ENCODE data around the gene NPB. TPM values are rescaled to one million over a fixed set of nuclear protein-coding genes. Genes with fewer than 3 reads are reported as not detected.
A peak's percentile ranks its signal among the peaks of the same experiment; 100 is the strongest.

The NPB gene
- not detected for polyA plus RNA-seq

DNA sequence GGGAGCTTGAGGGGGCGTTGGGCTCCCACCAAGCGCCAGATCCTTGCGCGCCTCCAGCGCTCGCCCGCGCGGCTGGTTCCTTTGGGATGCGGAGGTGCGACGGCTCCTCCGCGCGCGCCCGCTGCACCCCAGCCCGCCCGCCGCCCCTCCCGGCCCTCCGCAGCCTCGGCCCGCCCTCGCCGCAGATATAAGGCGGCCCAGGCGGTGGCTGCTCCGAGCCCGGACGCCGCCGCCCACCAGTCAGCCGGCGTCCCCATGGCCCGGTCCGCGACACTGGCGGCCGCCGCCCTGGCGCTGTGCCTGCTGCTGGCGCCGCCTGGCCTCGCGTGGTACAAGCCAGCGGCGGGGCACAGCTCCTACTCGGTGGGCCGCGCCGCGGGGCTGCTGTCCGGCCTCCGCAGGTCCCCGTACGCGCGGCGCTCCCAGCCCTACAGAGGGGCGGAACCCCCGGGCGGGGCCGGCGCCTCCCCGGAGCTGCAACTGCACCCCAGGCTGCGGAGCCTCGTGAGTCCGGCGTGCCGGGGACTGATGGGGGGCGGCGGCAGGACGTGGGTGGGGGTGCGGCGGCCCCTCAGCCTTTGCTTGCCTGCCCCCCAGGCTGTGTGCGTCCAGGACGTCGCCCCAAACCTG lies at the start of gene NPB:
TSS of gene NPB (plus strand) at position 216 of the 630 bp plus-strand sequence. CDS start at position 256, 40 bp downstream.
- H3K27ac Mint-ChIP-seq, result no peak within 1 kb of the TSS
- peaks cover 3 to 8% (median 5%) of the 10 kb centered on the region in 3 donors for H3K4me1 Mint-ChIP-seq
- peaks cover 9% of the 10 kb centered on the region for H3K36me3 Mint-ChIP-seq
- peaks cover 13% of the 10 kb centered on the region for H3K27me3 Mint-ChIP-seq
- no peaks in the 10 kb centered on the region for H3K9me3 Mint-ChIP-seq
- H3K4me3 Mint-ChIP-seq, result peak within 1 kb of the TSS in 2 of 4 donors; percentile 27 to 39

DNA sequence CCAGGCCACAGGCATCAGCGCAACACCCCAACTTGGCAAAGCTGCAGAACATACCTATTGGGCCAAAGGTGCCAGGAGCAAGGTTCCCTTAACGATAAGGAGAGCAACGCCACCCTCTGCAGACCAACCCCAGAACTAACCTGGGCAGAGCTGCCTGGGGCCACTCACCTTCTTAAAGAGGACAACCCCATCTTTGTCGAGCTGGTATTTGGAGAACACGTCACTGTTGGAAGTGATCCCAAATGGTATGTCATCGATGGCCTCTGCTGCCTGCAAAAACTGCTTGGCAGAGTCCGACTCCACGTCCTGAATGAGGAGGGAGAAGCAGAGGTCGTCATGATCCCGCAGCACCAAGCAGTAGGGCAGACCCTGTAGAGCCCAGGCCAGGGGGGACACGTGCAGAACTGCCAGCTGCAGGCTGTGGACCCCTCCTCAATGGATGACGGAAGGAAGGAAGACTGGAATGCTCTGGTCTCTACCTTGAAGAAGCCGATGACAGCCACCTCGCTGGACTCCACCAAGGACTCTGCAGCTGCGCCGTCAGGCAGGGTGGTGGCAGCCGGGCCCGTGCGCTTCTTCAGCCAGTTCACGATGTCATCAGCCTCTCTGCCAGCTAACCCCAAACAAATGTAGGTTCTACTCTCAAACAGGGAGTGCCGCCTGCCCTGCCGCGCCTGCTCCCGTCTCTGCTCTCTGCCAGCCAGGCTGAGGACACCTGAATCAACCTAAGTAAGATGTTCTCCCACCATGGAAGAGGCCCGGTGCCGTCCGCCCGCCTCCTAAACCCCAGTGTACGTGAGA lies 46.9 kb upstream of the NPB start:
- H3K27me3 Mint-ChIP-seq, result no peaks in the 10 kb centered on the region
- H3K9me3 Mint-ChIP-seq, result no peaks in the 10 kb centered on the region
- H3K36me3 Mint-ChIP-seq, result no peaks in the 10 kb centered on the region
- no peak overlapping the region for H3K4me3 Mint-ChIP-seq
- peaks cover 4 to 9% (median 5%) of the 10 kb centered on the region in 3 donors for H3K4me1 Mint-ChIP-seq
- H3K27ac Mint-ChIP-seq, result peak overlapping the region in 1 of 3 donors; percentile 71

DNA sequence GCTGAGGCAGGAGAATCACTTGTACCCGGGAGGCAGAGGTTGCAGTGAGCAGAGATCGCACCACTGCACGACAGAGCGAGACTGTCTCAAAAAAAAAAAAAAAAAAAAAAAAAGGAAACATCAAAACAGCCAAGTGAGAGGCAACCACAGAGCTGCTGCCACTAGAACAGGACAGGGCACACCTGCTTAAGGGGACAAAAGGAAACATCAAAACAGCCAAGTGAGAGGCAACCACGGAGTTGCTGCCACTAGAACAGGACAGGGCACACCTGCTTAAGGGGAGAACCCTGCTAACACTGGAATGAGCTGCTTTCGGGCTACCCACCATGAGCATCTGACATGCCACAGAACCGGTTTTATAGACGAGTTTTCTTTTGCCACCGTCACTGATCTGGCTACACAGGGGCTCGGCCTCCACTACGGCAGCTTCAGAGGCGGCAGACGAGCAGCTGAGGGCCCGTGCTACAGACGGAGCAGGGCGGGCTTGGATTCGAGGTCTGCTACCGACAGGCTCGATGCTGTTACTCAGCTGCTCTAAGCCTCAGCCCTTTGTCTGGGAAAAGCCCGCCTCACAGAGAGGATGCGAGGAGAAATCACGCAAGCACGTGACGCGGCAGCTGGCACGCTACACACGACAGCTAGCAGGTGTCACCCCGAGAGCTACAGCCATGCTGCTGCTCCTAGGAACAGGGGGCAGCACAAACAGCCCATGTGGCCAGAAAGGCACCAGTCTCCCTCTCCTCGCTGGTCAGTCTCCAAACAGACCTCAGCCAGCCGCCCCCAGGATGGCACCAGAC lies 43.7 kb upstream of the NPB start:
- Mint-ChIP-seq H3K9me3 (no peaks in the 10 kb centered on the region), H3K27me3 (peaks cover 3% of the 10 kb centered on the region), H3K36me3 (no peaks in the 10 kb centered on the region), H3K4me3 (peak overlapping the region in 3 of 4 donors; percentile 56 to 97 (median 65)), H3K4me1 (peaks cover 8 to 16% (median 10%) of the 10 kb centered on the region in 3 donors), H3K27ac (peak overlapping the region in 1 of 3 donors; percentile 19)

DNA sequence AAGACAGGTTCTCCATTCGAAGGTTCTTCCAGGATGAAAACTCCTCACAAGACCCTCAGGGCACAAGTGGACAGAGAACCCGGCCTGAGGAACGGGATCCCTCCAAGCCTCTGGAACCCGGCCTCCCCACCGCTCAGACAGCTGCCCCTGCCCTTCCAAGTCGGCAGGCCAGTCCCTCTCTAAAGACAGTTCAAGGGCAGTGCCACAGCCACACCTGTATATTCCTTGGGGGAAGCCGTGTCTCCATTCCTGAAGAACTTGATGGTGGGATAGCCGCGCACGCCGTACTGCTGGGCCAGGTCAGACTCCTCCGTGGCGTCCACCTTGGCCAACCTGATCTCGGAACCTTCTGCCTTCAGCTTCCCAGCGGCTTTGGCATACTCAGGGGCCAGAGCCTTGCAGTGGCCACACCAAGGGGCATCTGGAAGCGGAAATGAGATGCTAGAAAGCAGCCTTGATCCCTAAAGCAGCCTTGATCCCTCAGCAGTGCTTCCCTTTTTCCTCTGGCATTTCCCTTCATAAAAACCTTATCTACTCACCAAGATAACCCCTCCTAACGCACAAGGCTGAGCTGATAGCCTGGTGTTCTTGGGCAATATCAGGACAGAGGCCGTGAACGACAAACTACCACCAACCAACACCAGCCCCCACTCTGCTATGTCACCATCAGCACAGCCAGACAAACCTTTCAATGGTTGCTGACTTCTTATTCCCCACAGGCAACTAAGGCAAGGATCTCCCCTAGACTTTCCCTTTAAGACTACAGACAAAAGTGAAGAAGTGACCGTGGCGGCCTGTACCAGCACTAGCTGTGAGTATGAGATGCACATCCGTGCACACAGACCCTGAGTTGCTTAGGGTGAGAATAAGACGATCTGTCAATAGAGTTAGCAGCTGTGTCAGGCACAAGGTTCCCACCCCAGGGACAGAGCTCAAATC lies 42.8 kb upstream of the NPB start:
- Mint-ChIP-seq H3K36me3 (peaks cover 2% of the 10 kb centered on the region), H3K27ac (peak overlapping the region; percentile 27 to 95 (median 83)), H3K4me3 (peak overlapping the region; percentile 80 to 97 (median 93)), H3K4me1 (peaks cover 8 to 19% (median 15%) of the 10 kb centered on the region in 3 donors), H3K9me3 (no peaks in the 10 kb centered on the region), H3K27me3 (peaks cover 3% of the 10 kb centered on the region)

DNA sequence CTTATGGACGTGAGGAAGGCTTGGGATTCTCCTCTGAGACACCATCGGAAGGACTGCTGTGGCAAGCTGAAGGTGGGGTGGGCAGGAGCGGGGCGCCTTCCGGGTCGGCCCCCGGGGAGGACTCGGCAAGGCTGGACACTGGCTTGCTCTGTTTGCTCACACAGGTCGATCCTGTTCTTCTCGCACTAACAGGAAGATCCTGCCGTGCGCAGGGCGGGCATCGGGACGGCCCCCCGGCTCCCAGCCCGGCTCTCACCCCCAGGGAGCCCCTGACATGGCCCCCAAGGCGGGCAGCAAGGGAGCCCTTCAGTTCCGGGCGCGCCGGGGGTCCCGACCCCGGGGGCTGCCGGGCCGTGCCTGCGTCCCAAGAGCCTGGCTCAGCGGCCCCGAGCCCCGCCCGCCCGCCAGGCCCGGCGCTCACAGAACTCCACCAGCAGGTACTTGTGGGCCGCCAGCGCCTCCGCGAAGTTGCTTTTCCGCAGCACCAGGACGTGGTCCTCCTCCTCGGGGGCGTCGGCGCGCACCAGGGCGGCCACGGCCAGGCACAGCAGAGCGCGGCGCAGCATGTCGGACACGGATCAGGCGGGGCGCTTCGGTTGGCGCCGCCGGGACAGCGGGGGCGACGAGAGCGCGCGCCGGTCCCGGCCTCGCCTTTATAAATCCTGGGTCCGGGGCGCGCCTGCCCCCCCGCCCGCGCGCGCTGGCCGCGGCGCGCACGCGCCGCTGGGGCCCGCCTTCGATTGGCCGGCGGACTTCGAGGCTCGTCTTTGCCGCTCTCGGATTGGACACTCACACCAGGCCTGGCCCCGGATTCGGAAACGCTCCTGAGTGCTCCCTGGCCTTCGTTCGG lies 41.9 kb upstream of the NPB start, which contains the start of gene P4HB:
TSS of gene P4HB (minus strand) at position 630 of the 850 bp plus-strand sequence. CDS start at position 566, 64 bp downstream.
- peaks cover 8 to 19% (median 15%) of the 10 kb centered on the region in 3 donors for H3K4me1 Mint-ChIP-seq
- H3K36me3 Mint-ChIP-seq, result peaks cover 2% of the 10 kb centered on the region
- H3K27ac Mint-ChIP-seq, result peak within 1 kb of the TSS; percentile 95 to 99 (median 98)
- peaks cover 3% of the 10 kb centered on the region for H3K27me3 Mint-ChIP-seq
- H3K4me3 Mint-ChIP-seq, result peak within 1 kb of the TSS; percentile 89 to 97 (median 94)
- no peaks in the 10 kb centered on the region for H3K9me3 Mint-ChIP-seq

DNA sequence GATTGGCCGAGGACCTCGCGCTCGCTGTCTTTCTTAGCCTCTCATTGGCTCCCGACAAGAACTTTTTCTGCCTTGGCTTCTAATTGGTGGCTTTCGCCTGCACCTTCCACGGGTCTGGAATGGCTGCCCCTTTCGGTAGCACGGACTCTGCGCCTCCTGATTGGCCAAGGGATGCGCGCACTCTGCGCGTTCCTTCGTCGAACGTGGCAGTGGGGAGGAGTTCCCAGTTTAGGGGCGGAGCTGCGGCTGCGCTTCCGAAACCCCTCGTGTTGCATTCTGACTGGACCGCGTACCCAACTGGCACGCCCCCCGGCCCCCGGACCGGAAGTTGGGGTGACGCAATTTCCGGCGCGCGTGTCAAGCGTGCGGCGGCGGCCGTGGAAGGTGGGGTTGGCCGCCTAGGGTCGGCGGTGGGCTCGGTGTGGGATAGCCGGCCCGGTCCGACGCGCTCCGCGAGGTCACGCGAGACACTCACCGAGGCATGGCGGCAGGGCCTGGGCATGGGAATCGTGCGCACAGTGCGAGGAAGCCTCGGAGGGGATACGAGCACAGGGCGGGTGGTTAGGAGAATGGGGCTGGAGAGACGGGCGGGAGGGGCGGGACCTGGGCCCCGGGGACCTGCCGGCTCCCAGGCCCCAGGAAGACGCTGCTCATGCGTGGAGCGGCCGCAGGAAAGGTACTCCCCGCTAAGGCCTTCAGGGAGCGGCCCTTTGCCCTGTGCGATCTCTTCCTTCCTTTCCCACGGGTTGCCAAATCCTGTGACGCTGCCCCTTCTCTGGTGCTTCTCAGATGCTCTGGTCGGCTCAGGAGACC lies 41.1 kb upstream of the NPB start:
- Mint-ChIP-seq H3K9me3 (no peaks in the 10 kb centered on the region), H3K27ac (peak overlapping the region; percentile 95 to 99 (median 98)), H3K36me3 (peaks cover 2% of the 10 kb centered on the region), H3K27me3 (peaks cover 3% of the 10 kb centered on the region), H3K4me1 (peaks cover 10 to 21% (median 15%) of the 10 kb centered on the region in 3 donors), H3K4me3 (peak overlapping the region; percentile 89 to 96 (median 91))

DNA sequence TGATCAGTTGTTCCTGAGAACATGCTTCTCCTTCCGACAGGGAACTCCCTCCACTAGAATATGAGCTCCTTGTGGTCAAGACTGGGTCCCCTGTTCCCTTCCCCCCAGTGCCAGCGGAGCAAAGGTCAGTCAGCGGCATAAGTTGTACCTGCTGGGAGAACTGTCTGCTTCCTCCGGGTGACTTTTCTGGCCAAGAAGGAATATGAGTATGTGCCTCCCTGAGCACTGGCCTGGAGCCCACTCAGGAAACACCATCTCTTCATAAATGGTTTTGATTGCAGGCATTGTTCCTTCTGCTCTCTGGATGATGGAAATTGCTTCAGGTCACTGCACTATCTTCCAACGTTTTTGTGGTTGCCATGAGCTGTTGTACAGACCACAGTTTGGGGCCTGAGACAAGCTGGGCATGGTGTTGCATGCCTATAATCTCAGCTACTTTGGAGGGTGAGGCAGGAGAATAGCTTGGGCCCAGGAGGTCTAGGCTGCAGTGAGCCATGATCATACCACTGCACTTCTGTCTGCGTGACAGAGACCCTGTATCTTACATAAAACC lies 38.8 kb upstream of the NPB start:
- H3K4me1 Mint-ChIP-seq, result peaks cover 14 to 23% (median 15%) of the 10 kb centered on the region in 3 donors
- H3K27ac Mint-ChIP-seq, result peak overlapping the region; percentile 9 to 99 (median 87)
- no peaks in the 10 kb centered on the region for H3K9me3 Mint-ChIP-seq
- peaks cover 2% of the 10 kb centered on the region for H3K36me3 Mint-ChIP-seq
- peaks cover 3% of the 10 kb centered on the region for H3K27me3 Mint-ChIP-seq
- H3K4me3 Mint-ChIP-seq, result peak overlapping the region in 2 of 4 donors; percentile 26 to 73

DNA sequence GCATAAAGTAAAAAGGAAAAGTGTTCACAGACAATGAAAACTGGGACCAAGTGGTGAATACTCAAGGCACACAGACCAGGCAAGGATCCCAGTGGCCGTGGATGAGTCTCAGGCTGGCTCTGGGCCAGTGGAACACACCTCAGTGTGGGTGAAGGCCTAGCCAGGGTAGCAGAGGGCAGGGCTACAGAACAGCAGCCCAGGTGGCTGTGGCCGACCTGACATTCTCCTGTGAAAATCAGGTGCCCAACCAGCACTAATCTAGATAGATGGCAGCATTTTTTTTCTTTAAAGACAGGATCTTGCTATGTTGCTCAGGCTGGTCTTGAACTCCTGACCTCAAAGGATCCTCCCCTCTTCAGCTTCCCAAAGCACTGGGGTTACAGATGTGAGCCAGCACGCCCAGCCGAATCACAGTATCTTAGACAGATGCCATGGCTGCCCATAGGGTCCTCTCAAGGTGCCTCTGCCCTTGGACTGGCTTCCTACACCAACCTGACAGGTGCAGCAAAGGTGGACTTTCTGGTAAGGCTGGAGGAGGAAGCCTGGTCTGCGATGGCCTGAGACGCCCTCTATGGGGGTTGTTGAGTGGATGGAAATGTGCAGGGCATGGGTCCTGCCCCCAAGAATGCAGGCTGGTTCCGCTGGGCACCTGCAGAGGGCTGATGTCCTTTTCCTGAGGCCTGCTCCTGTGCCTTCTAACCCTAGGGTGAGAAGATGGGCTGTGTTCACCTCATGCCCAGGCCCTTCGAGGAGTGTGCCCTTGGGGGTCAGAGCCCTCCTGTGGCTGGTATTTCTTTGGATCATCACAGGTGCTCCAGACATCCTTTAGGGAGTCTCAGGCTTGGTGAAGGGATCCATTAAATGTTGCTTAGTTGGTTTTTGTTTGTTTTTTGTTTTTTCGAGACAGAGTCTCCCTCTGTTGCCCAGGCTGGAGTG lies 37.9 kb upstream of the NPB start:
- H3K27ac Mint-ChIP-seq, result peak overlapping the region in 2 of 3 donors; percentile 50 to 99
- H3K27me3 Mint-ChIP-seq, result peaks cover 3% of the 10 kb centered on the region
- peak overlapping the region in 2 of 4 donors; percentile 48 to 73 for H3K4me3 Mint-ChIP-seq
- H3K9me3 Mint-ChIP-seq, result no peaks in the 10 kb centered on the region
- H3K36me3 Mint-ChIP-seq, result peaks cover 2% of the 10 kb centered on the region
- H3K4me1 Mint-ChIP-seq, result peaks cover 14 to 23% (median 15%) of the 10 kb centered on the region in 3 donors

DNA sequence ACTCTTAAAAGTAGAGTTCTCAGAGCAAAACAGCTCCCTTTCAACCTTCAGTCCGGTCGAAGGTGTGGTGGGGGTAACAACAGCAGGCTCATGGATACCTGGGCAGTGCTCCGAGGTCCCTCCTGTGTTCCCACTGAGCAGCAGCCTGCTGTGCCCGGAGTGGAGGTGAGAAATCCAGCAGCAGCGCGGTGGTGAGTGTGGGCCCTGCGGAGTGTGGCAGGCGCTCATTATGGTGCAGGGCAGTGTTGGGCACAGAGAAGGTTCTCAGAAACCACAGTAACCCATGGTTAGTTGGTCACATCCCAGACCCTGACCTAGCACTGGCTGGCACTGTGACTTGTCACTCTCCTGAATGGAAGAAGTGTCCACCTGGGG lies 36.7 kb upstream of the NPB start:
- peak overlapping the region; percentile 86 to 99 (median 88) for H3K27ac Mint-ChIP-seq
- no peaks in the 10 kb centered on the region for H3K9me3 Mint-ChIP-seq
- H3K4me3 Mint-ChIP-seq, result peak overlapping the region in 1 of 4 donors; percentile 73
- H3K36me3 Mint-ChIP-seq, result peaks cover 4% of the 10 kb centered on the region
- peaks cover 3% of the 10 kb centered on the region for H3K27me3 Mint-ChIP-seq
- H3K4me1 Mint-ChIP-seq, result peaks cover 14 to 20% (median 17%) of the 10 kb centered on the region in 3 donors

DNA sequence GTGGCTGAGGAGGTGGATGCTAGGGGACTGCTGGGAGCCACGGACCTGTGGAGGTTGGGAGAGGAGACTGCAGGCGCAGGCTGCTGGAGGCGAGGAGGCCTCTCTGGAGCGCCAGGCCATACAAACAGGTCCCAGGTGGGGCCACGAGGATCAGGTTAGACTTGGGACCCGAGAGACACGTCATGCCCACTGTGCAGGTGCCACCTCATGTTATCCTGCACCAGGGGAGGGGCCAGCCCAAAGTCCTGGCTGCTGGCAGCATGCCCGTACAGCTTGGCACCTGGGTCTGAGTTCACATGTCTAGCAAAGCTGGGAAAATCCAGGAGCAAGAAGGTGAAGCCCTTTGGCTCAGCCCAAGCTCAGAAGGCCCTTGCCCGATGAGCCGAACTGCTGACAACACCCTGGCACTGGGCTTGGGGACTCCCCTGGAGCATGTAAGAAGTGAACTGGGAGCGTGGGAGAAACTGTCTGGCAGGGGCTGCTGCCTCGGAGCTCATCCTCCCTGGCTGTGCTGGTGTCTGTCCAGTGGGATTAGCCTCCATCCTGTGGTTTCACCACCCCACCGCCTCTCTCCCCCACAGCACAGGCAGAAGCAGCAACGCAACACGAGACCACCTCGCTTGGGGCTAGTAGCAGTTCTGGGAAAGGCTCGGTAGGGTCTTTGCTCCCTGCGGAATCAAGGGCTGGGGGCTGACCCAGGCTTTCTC lies 36.2 kb upstream of the NPB start:
- H3K9me3 Mint-ChIP-seq, result no peaks in the 10 kb centered on the region
- H3K27ac Mint-ChIP-seq, result peak overlapping the region; percentile 86 to 99 (median 88)
- peak overlapping the region in 1 of 4 donors; percentile 73 for H3K4me3 Mint-ChIP-seq
- H3K36me3 Mint-ChIP-seq, result peaks cover 4% of the 10 kb centered on the region
- H3K27me3 Mint-ChIP-seq, result no peaks in the 10 kb centered on the region
- peaks cover 14 to 20% (median 14%) of the 10 kb centered on the region in 3 donors for H3K4me1 Mint-ChIP-seq

All from IgD-negative memory B cell (primary cell).